Heart right ventricle (tissue), 16 donors: ENCODE results near the gene CBFB. TPM values are rescaled to one million over a fixed set of nuclear protein-coding genes. Genes with fewer than 3 reads are reported as not detected.

Experiments used
- ATAC-seq, 8 donors: fragments of 200-7000 bp; cut with Tn5 transposase; one replicate each; pipeline ENCODE4 v1.9.1; 2020; ENCODE audit warnings: mild to moderate bottlenecking in 8 of 8, moderate library complexity in 8 of 8, moderate number of reproducible peaks in 1 of 8
- DNase-seq, 2 donors: peaks; one replicate each; pipeline ENCODE4 v3.0.0-alpha.2; 2020
- H3K27ac ChIP-seq, 10 donors: fragments of 200-600 bp; sonication (generic) in 2 of 10; one replicate each; pipeline versions ENCODE4 v1.5.0 to v1.8.0; 2020 to 2022; ENCODE audit warnings: mild to moderate bottlenecking in 3 of 10
- H3K27me3 ChIP-seq, 7 donors: fragments of 200-600 bp; one replicate each; pipeline ENCODE4 v1.8.0; 2021 to 2022; ENCODE audit warnings: mild to moderate bottlenecking in 2 of 7
- H3K36me3 ChIP-seq, 9 donors: fragments of 200-600 bp; sonication (generic) in 1 of 9; one replicate each; pipeline versions ENCODE4 v1.5.0 to v1.8.0; 2020 to 2022; ENCODE audit warnings: mild to moderate bottlenecking in 2 of 9
- H3K4me1 ChIP-seq, 9 donors: fragments of 200-600 bp; sonication (generic) in 1 of 9; one replicate each; pipeline versions ENCODE4 v1.5.0 to v1.8.0; 2020 to 2022; ENCODE audit warnings: mild to moderate bottlenecking in 4 of 9
- H3K4me3 ChIP-seq, 10 donors: fragments of 200-600 bp; sonication (generic) in 2 of 10; one replicate each; pipeline versions ENCODE4 v1.5.0 to v1.8.0; 2020 to 2022; ENCODE audit warnings: mild to moderate bottlenecking in 7 of 10, moderate library complexity in 2 of 10
- H3K9me3 ChIP-seq, 11 donors: fragments of 200-600 bp in 10 of 11; sonication (generic) in 2 of 11; one replicate each; pipeline versions ENCODE4 v1.5.0 to v1.8.0; 2013 to 2022; ENCODE audit warnings: mild to moderate bottlenecking in 2 of 11, control low read depth in 1 of 11, moderate library complexity in 1 of 11
- WGBS, 2 donors: extraction: QIAGEN DNeasy Blood & Tissue Kit; methylation state at CpG; one replicate each; pipeline ENCODE4 v1.1.7; 2013; ENCODE audit warnings: inconsistent platforms in 1 of 2; 5-methylcytosine and 5-hydroxymethylcytosine counted together
- intact Hi-C, 10 donors: fragments of 100-400 bp; cut with DNase I; formaldehyde crosslinking; loops; one replicate each; pipeline versions ENCODE4 v1.11.1 to v1.14.2; 2022
- polyA plus RNA-seq, 2 donors: library from polyadenylated mRNA; stranded (reverse); fragments of 200-250 nt; gene quantifications; one replicate each; pipeline ENCODE4 v1.2.3, GENCODE V29; 2013
- total RNA-seq, 10 donors: library from RNA; stranded (reverse); fragmentation: NEBNext Ultra II Directional in 3 of 10; extraction: Animal tissue kit (Norgen Biotek cat#: 25700) in 3 of 10; gene quantifications; one replicate each; pipeline versions ENCODE4 v1.2.1 to v1.2.4, GENCODE V29; 2021 to 2023
- TF ChIP-seq, protein P1 (sequence below), 9 donors: fragments of 200-600 bp; sonication (generic) in 2 of 9; IDR thresholded peaks; one replicate each; pipeline versions ENCODE4 v1.5.0 to v1.8.0; 2021 to 2022; ENCODE audit warnings: antibody characterized with exemption in 9 of 9, mild to moderate bottlenecking in 5 of 9, moderate library complexity in 1 of 9
- donor health status: Arrhythmogenic right ventricular cardiomyopathy.
- donor health status: ischemic (EF 13 %, LVEDD 7.1; RV severe dilation, severe dysfunction).
- donor health status: healthy with polysubstance abuse.
- donor health status: DM: no; HTN: yes; CAD: no.
- donor health status: DM: no; HTN: no; CAD: no.
- donor health status: ischemic (EF 25% LVEDD 6.9; RV normal size, moderate dysfunction).
- donor health status: ischemic (EF 25% LVEDD 5.7; RV mildly dilated, moderate dysfunction).
- donor health status: healthy.
- donor health status: DM: yes; HTN: yes; CAD: no.
- donor health status: Ischemic cardiomyopathy.
- donor health status: ischemic (EF 35%, LVEDD 5.7; RV mildly dilated, moderate dysfunction).
- donor health status: nonischemic (EF 11% LVEDD 7.7; RV severe dilation, severe dysfunction).
- donor health status: DM: yes; HTN: yes; CAD: no.
- donor health status: PGD.
- donor health status: ischemic (EF 29% LVEDD 5.4; RV normal size, mild dysfunction).
- donor health status: nonischemic (EF 23%, LVEDD 6.1; RV moderate dilation, normal function).

CBFB gene
- total and polyA plus RNA-seq, 12 donors = 17.6 to 36.4 (median 29.0) TPM

DNA sequence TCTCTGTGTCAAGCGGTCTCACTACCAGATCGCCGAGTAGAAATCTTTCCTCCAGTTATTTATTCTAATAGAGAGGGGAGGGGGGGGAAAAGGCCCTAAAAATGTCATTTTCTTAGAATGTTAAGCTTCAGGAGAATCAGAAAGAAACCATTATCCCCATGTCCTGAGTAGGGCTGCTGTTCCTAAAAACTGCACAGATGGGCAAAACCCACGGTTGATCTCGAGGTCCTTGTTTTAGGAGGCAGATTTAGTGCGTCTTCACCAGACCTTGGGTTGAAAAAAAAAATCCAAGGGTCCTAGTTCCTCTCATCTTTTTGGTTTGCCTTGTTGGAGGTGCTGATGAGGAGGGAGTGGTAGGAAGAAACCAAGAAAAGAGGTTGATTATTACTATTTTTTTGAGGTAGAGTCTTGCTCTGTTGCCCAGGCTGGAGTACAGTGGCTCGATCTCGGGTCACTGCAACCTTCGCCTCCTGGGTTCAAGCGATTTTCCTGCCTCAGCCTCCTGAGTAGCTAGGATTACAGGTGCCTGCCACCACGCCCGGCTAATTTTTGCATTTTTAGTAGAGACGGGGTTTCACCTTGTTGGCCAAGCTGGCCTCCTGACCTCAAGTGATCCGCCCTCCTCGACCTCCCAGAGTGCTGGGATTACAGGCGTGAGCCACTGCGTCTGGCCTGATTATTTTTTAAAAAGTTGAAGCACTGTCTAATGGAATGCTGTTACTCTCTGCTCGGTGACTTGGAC, 1.4 kb downstream of the CBFB start:
- ATAC-seq (no peak), DNase-seq (no peak)
- Histone ChIP-seq H3K4me3 (peak overlapping the region; percentile 85 to 99 (median 96)), H3K4me1 (peaks cover 3 to 54% (median 39%) of the 10 kb centered on the region in 9 donors), H3K36me3 (peaks cover 0 to 32% (median 0%) of the 10 kb centered on the region in 9 donors), H3K27ac (peak overlapping the region in 9 of 10 donors; percentile 93 to 100 (median 99)), H3K27me3 (no peaks in the 10 kb centered on the region), H3K9me3 (no peaks in the 10 kb centered on the region)
- WGBS, 2 donors = 56 to 59% methylated on average over 18 of the region's 18 CpGs
- intact Hi-C loops = loop anchor here in 2 of 10 donors (5.0 to 10.0 kb wide), 2 partner anchors 54 to 77 kb away; partner anchors contain the start of gene PHAF1 (in 1 of the 2)
- TF ChIP-seq, protein P1, sequence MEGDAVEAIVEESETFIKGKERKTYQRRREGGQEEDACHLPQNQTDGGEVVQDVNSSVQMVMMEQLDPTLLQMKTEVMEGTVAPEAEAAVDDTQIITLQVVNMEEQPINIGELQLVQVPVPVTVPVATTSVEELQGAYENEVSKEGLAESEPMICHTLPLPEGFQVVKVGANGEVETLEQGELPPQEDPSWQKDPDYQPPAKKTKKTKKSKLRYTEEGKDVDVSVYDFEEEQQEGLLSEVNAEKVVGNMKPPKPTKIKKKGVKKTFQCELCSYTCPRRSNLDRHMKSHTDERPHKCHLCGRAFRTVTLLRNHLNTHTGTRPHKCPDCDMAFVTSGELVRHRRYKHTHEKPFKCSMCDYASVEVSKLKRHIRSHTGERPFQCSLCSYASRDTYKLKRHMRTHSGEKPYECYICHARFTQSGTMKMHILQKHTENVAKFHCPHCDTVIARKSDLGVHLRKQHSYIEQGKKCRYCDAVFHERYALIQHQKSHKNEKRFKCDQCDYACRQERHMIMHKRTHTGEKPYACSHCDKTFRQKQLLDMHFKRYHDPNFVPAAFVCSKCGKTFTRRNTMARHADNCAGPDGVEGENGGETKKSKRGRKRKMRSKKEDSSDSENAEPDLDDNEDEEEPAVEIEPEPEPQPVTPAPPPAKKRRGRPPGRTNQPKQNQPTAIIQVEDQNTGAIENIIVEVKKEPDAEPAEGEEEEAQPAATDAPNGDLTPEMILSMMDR (IDR thresholded peaks at IDR 0.05) = no peak

DNA sequence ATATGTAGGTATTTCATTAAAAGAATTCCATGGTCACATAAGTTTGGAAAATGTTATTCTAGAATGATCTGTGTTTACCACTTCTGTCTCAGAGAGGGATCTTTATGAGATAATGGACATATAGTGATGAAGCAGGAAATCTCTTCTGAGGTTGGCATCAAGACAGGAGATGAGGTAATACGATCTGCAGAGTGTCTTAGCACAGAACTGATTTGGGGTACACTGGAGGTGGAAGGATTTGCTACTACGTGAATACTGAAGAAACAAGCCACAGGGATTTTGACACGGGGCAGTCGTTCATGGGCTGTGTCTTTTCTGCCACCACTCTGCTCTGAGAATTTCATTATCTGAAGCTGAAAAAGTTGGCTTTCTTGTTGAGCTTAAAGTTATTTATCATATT, 5.5 kb downstream of the CBFB start:
- peaks cover 3 to 73% (median 42%) of the 10 kb centered on the region in 9 donors for H3K4me1 ChIP-seq
- WGBS, 2 donors = 29 to 30% methylated on average over 4 of the region's 4 CpGs
- H3K9me3 ChIP-seq = no peaks in the 10 kb centered on the region
- H3K4me3 ChIP-seq = no peak overlapping the region
- ATAC-seq (no peak), DNase-seq (no peak)
- H3K36me3 ChIP-seq = peaks cover 0 to 62% (median 0%) of the 10 kb centered on the region in 9 donors
- TF ChIP-seq, protein P1 (IDR thresholded peaks at IDR 0.05) = no peak
- no peak overlapping the region for H3K27ac ChIP-seq
- no peaks in the 10 kb centered on the region for H3K27me3 ChIP-seq
- intact Hi-C loops = loop anchor here in 2 of 10 donors (5.0 to 10.0 kb wide), 2 partner anchors 50 to 73 kb away; partner anchors contain the start of gene PHAF1 (in 1 of the 2)

DNA sequence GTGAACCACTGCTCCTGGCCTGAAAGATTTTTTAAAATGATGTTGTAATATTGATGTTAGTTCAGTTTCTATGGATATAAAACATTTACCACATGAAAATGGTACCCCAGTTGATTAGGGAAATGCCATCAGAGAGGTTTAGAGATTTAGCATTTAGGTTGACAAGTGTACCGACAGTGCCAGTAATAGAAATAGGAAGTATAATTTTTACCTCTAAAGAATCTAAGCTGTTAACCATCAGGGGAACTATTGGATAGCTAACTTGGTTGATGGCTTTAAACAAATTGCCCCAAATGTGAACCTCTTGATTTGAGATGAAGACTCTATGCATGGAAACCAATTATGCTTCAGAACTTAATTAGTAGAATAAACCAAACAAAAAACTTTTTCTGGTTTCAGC, 6.4 kb downstream of the CBFB start:
- WGBS, 2 donors = 84 to 88% methylated on average over 1 of the region's 1 CpG
- Histone ChIP-seq H3K4me3 (no peak overlapping the region), H3K4me1 (peaks cover 2 to 70% (median 38%) of the 10 kb centered on the region in 9 donors), H3K27ac (no peak overlapping the region), H3K36me3 (peaks cover 0 to 70% (median 0%) of the 10 kb centered on the region in 9 donors), H3K9me3 (no peaks in the 10 kb centered on the region), H3K27me3 (no peaks in the 10 kb centered on the region)
- intact Hi-C loops = loop anchor here in 1 of 10 donors (10.0 kb wide), 1 partner anchor 49 kb away; no protein-coding TSS in a partner anchor
- DNase-seq (no peak), ATAC-seq (no peak)
- TF ChIP-seq, protein P1 (IDR thresholded peaks at IDR 0.05) = no peak

DNA sequence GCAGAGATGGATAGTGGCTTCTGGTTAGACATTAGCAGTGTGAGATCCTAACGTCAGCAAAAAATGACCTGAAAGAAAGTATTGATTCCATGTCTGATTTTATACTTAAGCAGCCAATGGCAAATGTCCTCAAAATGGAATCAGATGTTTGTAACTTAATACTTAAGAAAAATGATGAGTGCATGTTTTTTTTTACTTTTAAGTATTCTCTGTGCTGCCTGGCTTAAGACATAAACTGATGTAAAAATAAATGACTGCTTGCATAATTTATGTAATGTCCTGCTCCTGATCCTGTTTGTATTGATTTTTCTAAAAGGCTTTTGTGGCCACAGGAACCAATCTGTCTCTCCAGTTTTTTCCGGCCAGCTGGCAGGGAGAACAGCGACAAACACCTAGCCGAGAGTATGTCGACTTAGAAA, 7.4 kb downstream of the CBFB start:
- no peak overlapping the region for H3K4me3 ChIP-seq
- TF ChIP-seq, protein P1 (IDR thresholded peaks at IDR 0.05) = no peak
- intact Hi-C loops = loop anchor here in 1 of 10 donors (10.0 kb wide), 1 partner anchor 48 kb away; no protein-coding TSS in a partner anchor
- no peak for DNase-seq
- no peaks in the 10 kb centered on the region for H3K9me3 ChIP-seq
- 88 to 89% methylated on average over 5 of the region's 5 CpGs for WGBS, 2 donors
- no peaks in the 10 kb centered on the region for H3K27me3 ChIP-seq
- no peak overlapping the region for H3K27ac ChIP-seq
- peaks cover 0 to 73% (median 0%) of the 10 kb centered on the region in 9 donors for H3K36me3 ChIP-seq
- no peak for ATAC-seq
- H3K4me1 ChIP-seq = peaks cover 0 to 66% (median 28%) of the 10 kb centered on the region in 9 donors
